EL (cell line): ENCODE data around the gene SERPINB3.
"Not testable (repeated sequence)": the region's sequence is repeated elsewhere in the genome, so short reads cannot be mapped to it uniquely, and the experiment has no call there.

Experiments used
- DNase-seq: peaks from one replicate; pipeline ENCODE4 v3.0.0-alpha.2; 2016

SERPINB3 gene

GRCh38 chr18:63644694-63645093 lies 17.0 kb downstream of the SERPINB3 start:
- peak; percentile 14 for DNase-seq

GRCh38 chr18:63644142-63644541 lies 17.6 kb downstream of the SERPINB3 start, which contains the start of gene SERPINB4:
SERPINB4 (minus strand) TSS chr18:63644256; CDS start chr18:63643577, 679 bp downstream.
- DNase-seq = not testable (repeated sequence)

GRCh38 chr18:63642668-63643356 lies 18.9 kb downstream of the SERPINB3 start:
- not testable (repeated sequence) for DNase-seq

GRCh38 chr18:63641157-63641680 lies 20.5 kb downstream of the SERPINB3 start:
- peak; percentile 35 for DNase-seq

- DNase-seq = no peak
Measured at GRCh38 chr18:63637703-63638102, 24.0 kb downstream of the SERPINB3 start.

- DNase-seq = no peak
Measured at GRCh38 chr18:63627819-63628218, 33.9 kb downstream of the SERPINB3 start.

GRCh38 chr18:63626431-63626830 lies 35.3 kb downstream of the SERPINB3 start:
- no peak for DNase-seq

GRCh38 chr18:63624863-63625262 lies 36.8 kb downstream of the SERPINB3 start:
- no peak for DNase-seq

GRCh38 chr18:63619661-63620060 lies 42.0 kb downstream of the SERPINB3 start:
- DNase-seq = no peak

GRCh38 chr18:63617915-63618234 lies 43.8 kb downstream of the SERPINB3 start:
- no peak for DNase-seq

GRCh38 chr18:63617049-63617914 lies 44.4 kb downstream of the SERPINB3 start:
- no peak for DNase-seq

- no peak for DNase-seq
Measured at GRCh38 chr18:63613420-63613819, 48.3 kb downstream of the SERPINB3 start.

- no peak for DNase-seq
Measured at GRCh38 chr18:63606526-63606925, 55.2 kb downstream of the SERPINB3 start.
